Measurements from ENCODE around the gene WDR70. TPM values are rescaled to one million over a fixed set of nuclear protein-coding genes. Genes with fewer than 3 reads are reported as not detected.

Gene WDR70
- total RNA-seq, 1 experiment from 2014 or later: 40.2 TPM

GRCh38 chr5:37768371-37768770, 389.3 kb downstream of the WDR70 start:
- H3K4me3 ChIP-seq (ENCODE audit: low read depth, low read length): no peak overlapping the region
- Mint-ChIP-seq H3K4me3 (ENCODE audit: unreplicated experiment) (no peak overlapping the region), H3K9me3 (ENCODE audit: unreplicated experiment) (no peaks in the 10 kb centered on the region), H3K4me1 (ENCODE audit: low read depth, unreplicated experiment) (no peaks in the 10 kb centered on the region), H3K27me3 (ENCODE audit: insufficient read depth, unreplicated experiment) (no peaks in the 10 kb centered on the region), H3K27ac (ENCODE audit: unreplicated experiment) (no peak overlapping the region), H3K36me3 (ENCODE audit: insufficient read depth, unreplicated experiment) (no peaks in the 10 kb centered on the region)
- ChIA-PET CTCF (no interaction called here), POLR2A (no interaction called here)
- no peak for DNase-seq
- H3K27me3 ChIP-seq (replicated peaks; ENCODE audit: control insufficient read depth, insufficient read depth, low read length): no peaks in the 10 kb centered on the region
- no peaks in the 10 kb centered on the region for H3K4me1 ChIP-seq
- intact Hi-C loops (cut with micrococcal nuclease; ENCODE audit: unreplicated experiment): no loop called here
- H3K9me3 ChIP-seq: no peaks in the 10 kb centered on the region; the same call in 1 of the 2 replicates
- BruUV-seq (replicated peaks): no TSS peak
- TF ChIP-seq CTCF (IDR thresholded peaks at IDR 0.05; ENCODE audit: insufficient read depth in 1 of 2, low read depth in 1 of 2, low read length in 1 of 2, severe bottlenecking in 1 of 2, unreplicated experiment in 1 of 2): no peak
- no peaks in the 10 kb centered on the region for H3K36me3 ChIP-seq (ENCODE audit: control insufficient read depth, insufficient read depth, low read length)

GRCh38 chr5:37769108-37769507, 390.0 kb downstream of the WDR70 start:
- TF ChIP-seq CTCF (IDR thresholded peaks at IDR 0.05; ENCODE audit: insufficient read depth in 1 of 2, low read depth in 1 of 2, low read length in 1 of 2, severe bottlenecking in 1 of 2, unreplicated experiment in 1 of 2): no peak

GRCh38 chr5:37769840-37770239, 390.7 kb downstream of the WDR70 start:
- Histone ChIP-seq H3K36me3 (ENCODE audit: control insufficient read depth, insufficient read depth, low read length) (no peaks in the 10 kb centered on the region), H3K27me3 (replicated peaks; ENCODE audit: control insufficient read depth, insufficient read depth, low read length) (no peaks in the 10 kb centered on the region), H3K4me1 (no peaks in the 10 kb centered on the region), H3K9me3 (peaks cover 6% of the 10 kb centered on the region), H3K4me3 (ENCODE audit: low read depth, low read length) (no peak overlapping the region)
- Mint-ChIP-seq H3K4me1 (ENCODE audit: low read depth, unreplicated experiment) (no peaks in the 10 kb centered on the region), H3K4me3 (ENCODE audit: unreplicated experiment) (no peak overlapping the region), H3K9me3 (ENCODE audit: unreplicated experiment) (peaks cover 9% of the 10 kb centered on the region), H3K36me3 (ENCODE audit: insufficient read depth, unreplicated experiment) (peaks cover 1% of the 10 kb centered on the region), H3K27me3 (ENCODE audit: insufficient read depth, unreplicated experiment) (no peaks in the 10 kb centered on the region), H3K27ac (ENCODE audit: unreplicated experiment) (no peak overlapping the region)
- POLR2A ChIA-PET: no interaction called here
- no TSS peak for BruUV-seq (replicated peaks)
- no peak for DNase-seq
- intact Hi-C loops (cut with micrococcal nuclease; ENCODE audit: unreplicated experiment): no loop called here
- CTCF ChIA-PET: no interaction called here
- no peak for TF ChIP-seq CTCF (IDR thresholded peaks at IDR 0.05; ENCODE audit: insufficient read depth in 1 of 2, low read depth in 1 of 2, low read length in 1 of 2, severe bottlenecking in 1 of 2, unreplicated experiment in 1 of 2)

More at GRCh38 chr5:37769108-37769507, 390.0 kb downstream of the WDR70 start:
- Mint-ChIP-seq H3K27ac (ENCODE audit: unreplicated experiment) (no peak overlapping the region), H3K36me3 (ENCODE audit: insufficient read depth, unreplicated experiment) (no peaks in the 10 kb centered on the region), H3K4me3 (ENCODE audit: unreplicated experiment) (no peak overlapping the region), H3K9me3 (ENCODE audit: unreplicated experiment) (peaks cover 6% of the 10 kb centered on the region), H3K27me3 (ENCODE audit: insufficient read depth, unreplicated experiment) (no peaks in the 10 kb centered on the region), H3K4me1 (ENCODE audit: low read depth, unreplicated experiment) (no peaks in the 10 kb centered on the region)
- H3K4me1 ChIP-seq: no peaks in the 10 kb centered on the region
- no peak overlapping the region for H3K4me3 ChIP-seq (ENCODE audit: low read depth, low read length)
- intact Hi-C loops (cut with micrococcal nuclease; ENCODE audit: unreplicated experiment): no loop called here
- H3K36me3 ChIP-seq (ENCODE audit: control insufficient read depth, insufficient read depth, low read length): no peaks in the 10 kb centered on the region
- POLR2A ChIA-PET: no interaction called here
- H3K27me3 ChIP-seq (replicated peaks; ENCODE audit: control insufficient read depth, insufficient read depth, low read length): no peaks in the 10 kb centered on the region
- no peak for DNase-seq
- no peaks in the 10 kb centered on the region for H3K9me3 ChIP-seq
- CTCF ChIA-PET: no interaction called here
- BruUV-seq (replicated peaks): no TSS peak
